Measurements from ENCODE around the gene UHRF2. TPM values are rescaled to one million over a fixed set of nuclear protein-coding genes. Genes with fewer than 3 reads are reported as not detected.

UHRF2 gene
- total RNA-seq, 1 donor from 2014 or later = 22.8 TPM

DNA sequence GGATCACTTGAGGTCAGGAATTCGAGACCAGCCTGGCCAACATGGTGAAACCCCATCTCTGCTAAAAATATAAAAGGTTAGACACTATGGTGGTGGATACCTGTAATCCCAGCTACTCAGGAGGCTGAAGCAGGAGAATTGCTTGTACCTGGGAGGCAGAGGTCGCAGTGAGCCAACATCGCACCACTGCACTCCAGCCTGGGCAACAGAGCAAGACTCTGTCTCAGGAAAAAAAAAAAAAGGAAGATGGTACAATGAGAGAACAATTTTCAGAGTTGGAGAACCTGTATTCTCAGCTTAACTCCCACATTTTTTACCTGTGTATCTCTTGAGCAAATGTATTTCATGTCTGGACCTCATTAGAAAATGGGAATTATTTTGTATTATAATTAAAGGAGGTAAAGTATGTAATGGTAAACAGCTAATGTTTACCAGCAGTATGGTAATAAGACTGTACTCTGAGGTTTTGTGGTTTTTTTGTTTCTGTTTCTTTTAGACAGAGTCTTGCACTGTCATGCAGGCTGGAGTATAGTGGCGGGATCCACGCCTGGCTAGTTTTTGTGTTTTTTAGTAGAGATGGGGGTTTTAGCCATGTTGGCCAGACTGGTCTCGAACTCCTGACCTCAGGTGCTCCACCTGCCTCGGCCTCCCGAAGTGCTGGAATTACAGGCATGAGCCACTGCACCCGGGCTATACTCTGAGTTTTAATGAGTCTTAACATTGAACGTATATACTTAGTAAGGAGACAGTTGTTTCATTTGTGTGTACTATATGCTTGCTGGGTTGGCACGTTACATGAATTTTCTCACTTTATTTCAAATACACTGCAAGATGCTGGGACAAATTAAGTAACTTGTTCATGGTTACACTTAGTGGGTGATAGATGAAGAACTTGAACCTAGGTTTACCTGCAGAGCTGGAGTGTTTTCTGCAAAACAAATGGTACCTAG lies 16.2 kb downstream of the UHRF2 start:
- TF ChIP-seq, protein P1, sequence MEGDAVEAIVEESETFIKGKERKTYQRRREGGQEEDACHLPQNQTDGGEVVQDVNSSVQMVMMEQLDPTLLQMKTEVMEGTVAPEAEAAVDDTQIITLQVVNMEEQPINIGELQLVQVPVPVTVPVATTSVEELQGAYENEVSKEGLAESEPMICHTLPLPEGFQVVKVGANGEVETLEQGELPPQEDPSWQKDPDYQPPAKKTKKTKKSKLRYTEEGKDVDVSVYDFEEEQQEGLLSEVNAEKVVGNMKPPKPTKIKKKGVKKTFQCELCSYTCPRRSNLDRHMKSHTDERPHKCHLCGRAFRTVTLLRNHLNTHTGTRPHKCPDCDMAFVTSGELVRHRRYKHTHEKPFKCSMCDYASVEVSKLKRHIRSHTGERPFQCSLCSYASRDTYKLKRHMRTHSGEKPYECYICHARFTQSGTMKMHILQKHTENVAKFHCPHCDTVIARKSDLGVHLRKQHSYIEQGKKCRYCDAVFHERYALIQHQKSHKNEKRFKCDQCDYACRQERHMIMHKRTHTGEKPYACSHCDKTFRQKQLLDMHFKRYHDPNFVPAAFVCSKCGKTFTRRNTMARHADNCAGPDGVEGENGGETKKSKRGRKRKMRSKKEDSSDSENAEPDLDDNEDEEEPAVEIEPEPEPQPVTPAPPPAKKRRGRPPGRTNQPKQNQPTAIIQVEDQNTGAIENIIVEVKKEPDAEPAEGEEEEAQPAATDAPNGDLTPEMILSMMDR (IDR thresholded peaks at IDR 0.05) = no peak
- no peak overlapping the region for H3K27ac ChIP-seq
- no peaks in the 10 kb centered on the region for H3K9me3 ChIP-seq
- intact Hi-C loops (cut with DNase I) = no loop called here
- DNase-seq (ENCODE audit: low spot score in 2 of 2) = no peak
- peaks cover 0 to under 1% of the 10 kb centered on the region in 2 donors for H3K36me3 ChIP-seq
- H3K4me3 ChIP-seq = no peak overlapping the region
- H3K4me1 ChIP-seq = peaks cover 3 to 19% of the 10 kb centered on the region in 2 donors
- no peaks in the 10 kb centered on the region for H3K27me3 ChIP-seq

DNA sequence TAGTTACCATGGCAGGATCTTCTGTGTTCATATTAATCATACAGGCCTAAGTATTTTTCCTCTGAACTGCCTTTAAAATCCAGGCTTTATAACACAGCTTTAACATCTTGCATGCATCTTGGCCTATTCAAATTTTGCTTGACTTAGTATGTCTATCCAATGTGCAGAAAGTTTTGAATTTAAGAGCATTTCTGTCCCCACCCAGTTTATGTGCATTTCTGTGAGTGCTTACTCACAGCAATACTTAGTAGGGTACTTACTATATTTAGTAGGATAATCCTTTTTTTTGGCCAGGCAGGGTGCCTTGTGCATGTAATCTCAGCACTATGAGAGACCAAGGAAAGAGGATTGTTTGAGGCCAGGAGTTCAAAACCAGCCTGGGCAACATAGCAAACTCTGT lies 18.0 kb downstream of the UHRF2 start:
- Histone ChIP-seq H3K4me1 (peaks cover 3 to 19% of the 10 kb centered on the region in 2 donors), H3K9me3 (no peaks in the 10 kb centered on the region), H3K4me3 (no peak overlapping the region), H3K27ac (peak overlapping the region; percentile 19 to 22), H3K36me3 (peaks cover 0 to 6% of the 10 kb centered on the region in 2 donors), H3K27me3 (no peaks in the 10 kb centered on the region)
- TF ChIP-seq, protein P1 (IDR thresholded peaks at IDR 0.05) = no peak
- intact Hi-C loops (cut with DNase I) = no loop called here
- DNase-seq (ENCODE audit: low spot score in 2 of 2) = no peak

DNA sequence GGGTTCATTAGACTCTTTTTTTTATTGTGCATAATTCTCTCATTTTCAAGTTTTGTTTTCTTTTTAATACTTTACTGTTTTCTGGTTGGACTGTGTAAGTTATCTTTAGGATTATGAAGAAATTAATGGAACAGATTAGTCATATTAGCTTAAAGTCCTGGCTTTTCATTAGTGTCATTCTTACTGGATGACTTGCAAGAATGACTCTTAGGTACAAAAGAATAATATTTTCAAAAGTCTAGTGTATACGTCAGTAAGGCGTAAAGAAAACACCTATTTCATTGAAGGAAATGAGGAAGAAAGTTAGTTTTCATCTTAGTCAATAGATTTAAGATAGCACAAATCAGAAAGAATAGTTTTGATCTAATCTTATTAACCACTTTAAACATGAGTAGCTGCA lies 20.4 kb downstream of the UHRF2 start:
- H3K9me3 ChIP-seq = no peaks in the 10 kb centered on the region
- TF ChIP-seq, protein P1 (IDR thresholded peaks at IDR 0.05) = no peak
- no peaks in the 10 kb centered on the region for H3K27me3 ChIP-seq
- peaks cover 0 to 15% of the 10 kb centered on the region in 2 donors for H3K36me3 ChIP-seq
- no peak for DNase-seq (ENCODE audit: low spot score in 2 of 2)
- peak overlapping the region; percentile 49 to 59 for H3K27ac ChIP-seq
- no peak overlapping the region for H3K4me3 ChIP-seq
- peaks cover 3 to 19% of the 10 kb centered on the region in 2 donors for H3K4me1 ChIP-seq
- intact Hi-C loops (cut with DNase I) = no loop called here

DNA sequence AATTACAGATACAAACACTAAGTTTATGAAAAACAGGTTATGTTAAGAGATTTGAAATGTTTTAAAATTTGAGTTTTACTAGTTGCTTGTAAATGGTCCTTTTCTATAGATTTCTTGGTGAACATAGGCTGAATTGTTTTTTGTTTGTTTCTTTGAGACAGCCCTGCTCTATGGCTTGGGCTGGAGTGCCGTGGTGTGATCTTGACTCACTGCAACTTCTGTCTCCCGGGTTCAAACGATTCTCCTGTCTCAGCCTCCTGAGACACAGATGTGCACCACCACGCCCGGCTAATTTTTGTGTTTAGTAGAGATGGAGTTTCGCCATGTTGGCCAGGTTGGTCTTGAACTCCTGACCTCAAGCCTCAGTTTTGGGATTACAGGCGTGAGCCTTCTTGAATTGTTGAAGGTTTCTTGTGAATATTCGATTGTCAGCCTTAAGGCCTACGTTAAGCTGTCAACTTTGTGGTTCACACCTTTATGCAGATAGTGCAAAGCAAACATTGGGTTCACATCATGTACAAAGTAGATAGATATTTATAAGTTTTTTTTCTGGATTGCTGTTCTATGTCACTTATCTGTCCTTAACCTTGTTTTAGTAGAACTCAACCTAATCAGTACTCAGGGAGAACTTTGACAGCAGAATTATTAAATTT lies 26.2 kb downstream of the UHRF2 start:
- H3K27ac ChIP-seq = no peak overlapping the region
- H3K4me3 ChIP-seq = no peak overlapping the region
- no peak for DNase-seq (ENCODE audit: low spot score in 2 of 2)
- peaks cover 0 to 14% of the 10 kb centered on the region in 2 donors for H3K36me3 ChIP-seq
- peaks cover 0 to 8% of the 10 kb centered on the region in 2 donors for H3K4me1 ChIP-seq
- intact Hi-C loops (cut with DNase I) = no loop called here
- H3K9me3 ChIP-seq = no peaks in the 10 kb centered on the region
- no peaks in the 10 kb centered on the region for H3K27me3 ChIP-seq
- TF ChIP-seq, protein P1 (IDR thresholded peaks at IDR 0.05) = no peak

DNA sequence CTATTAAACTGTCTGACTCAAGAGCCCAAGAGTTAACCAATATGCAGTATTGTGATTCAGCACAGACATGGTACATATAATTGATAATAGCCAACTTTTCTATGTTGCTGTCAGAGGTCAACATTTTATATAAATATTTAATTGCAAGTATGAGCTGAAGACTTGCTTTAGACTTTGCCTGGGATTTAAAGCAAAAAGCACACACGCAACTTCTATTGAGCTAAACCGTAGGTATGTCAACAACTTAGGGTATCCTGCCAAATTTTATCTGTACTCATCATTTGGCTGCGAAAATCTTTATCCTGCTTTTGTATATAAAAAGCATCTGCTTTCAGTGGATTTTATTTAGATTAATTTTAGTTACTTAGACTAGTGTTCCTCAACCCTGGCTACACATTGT lies 27.4 kb downstream of the UHRF2 start:
- Histone ChIP-seq H3K9me3 (no peaks in the 10 kb centered on the region), H3K36me3 (peaks cover 0 to 9% of the 10 kb centered on the region in 2 donors), H3K27me3 (no peaks in the 10 kb centered on the region), H3K27ac (no peak overlapping the region), H3K4me3 (no peak overlapping the region), H3K4me1 (peaks cover 0 to 11% of the 10 kb centered on the region in 2 donors)
- intact Hi-C loops (cut with DNase I) = no loop called here
- TF ChIP-seq, protein P1 (IDR thresholded peaks at IDR 0.05) = no peak
- no peak for DNase-seq (ENCODE audit: low spot score in 2 of 2)

Data from ascending aorta (tissue), 2 donors.